SK-N-SH (cell line): Measurements from ENCODE around the gene SPATA32. TPM values are rescaled to one million over a fixed set of nuclear protein-coding genes. Genes with fewer than 3 reads are reported as not detected.
A peak's percentile ranks its signal among the peaks of the same experiment; 100 is the strongest.

Source experiments
- CTCF ChIA-PET: fragments of 300-600, 350-600 bp; formaldehyde crosslinking; extraction: SDS; loops from one replicate; lab custom pipeline; 2021; lab: Yijun Ruan, JAX
- POLR2A ChIA-PET: fragments of 350-600 bp; sonication (Branson Sonifier 250); formaldehyde crosslinking; extraction: SDS; loops from one replicate; lab custom pipeline; 2020; ENCODE audit warnings: antibody characterized with exemption, inconsistent platforms; lab: Yijun Ruan, JAX
- DNase-seq: peaks from one replicate; pipeline ENCODE4 v3.0.0; 2012
- H2AFZ ChIP-seq: fragments of 200-600 bp; sonication (generic); 2 replicates; pipeline ENCODE4 v1.8.1; 2016; ENCODE audit warnings: antibody characterized with exemption, mild to moderate bottlenecking, low read depth
- H3F3A ChIP-seq: fragments of 200-600 bp; sonication (generic); replicated peaks from 2 replicates; pipeline ENCODE3; 2016; ENCODE audit warnings: antibody characterized with exemption, mild to moderate bottlenecking; ENCODE audit not compliant: insufficient read depth
- H3K27ac ChIP-seq, 2 experiments: fragments of 200-500 bp in 1 of 2; fragments of 200-600 bp in 1 of 2; sonication (Bioruptor generic) in 1 of 2; sonication (generic), shearing (Covaris generic) in 1 of 2; 2 replicates each; pipeline versions ENCODE4 v1.5.1 to v1.6.1; 2014 to 2016; ENCODE audit warnings: low read depth in 2 of 2, inconsistent platforms in 1 of 2, low read length in 1 of 2, mild to moderate bottlenecking in 1 of 2, mixed read lengths in 1 of 2
- H3K27me3 ChIP-seq: fragments of 200-600 bp; sonication (generic), shearing (Covaris generic); 2 replicates; pipeline ENCODE4 v1.6.1; 2016; ENCODE audit warnings: mixed run types; ENCODE audit not compliant: insufficient read depth
- H3K36me3 ChIP-seq, 2 experiments: fragments of 200-500 bp in 1 of 2; fragments of 200-600 bp in 1 of 2; sonication (Bioruptor generic) in 1 of 2; sonication (generic) in 1 of 2; replicated peaks in 1 of 2; 2 replicates each; pipeline versions ENCODE3 to v1.5.1; 2014 to 2016; ENCODE audit warnings: low read length in 1 of 2, mild to moderate bottlenecking in 1 of 2; ENCODE audit not compliant: insufficient read depth in 2 of 2, control insufficient read depth in 1 of 2
- H3K4me1 ChIP-seq, 2 experiments: fragments of 200-500 bp in 1 of 2; fragments of 200-600 bp in 1 of 2; sonication (Bioruptor generic) in 1 of 2; sonication (generic), shearing (Covaris generic) in 1 of 2; 2 replicates each; pipeline versions ENCODE4 v1.5.1 to v1.6.1; 2014 to 2016; ENCODE audit warnings: low read depth in 1 of 2, low read length in 1 of 2, mixed run types in 1 of 2; ENCODE audit not compliant: insufficient read depth in 2 of 2, control insufficient read depth in 1 of 2
- H3K4me2 ChIP-seq: fragments of 200-600 bp; sonication (generic), shearing (Covaris generic); 2 replicates; pipeline ENCODE4 v1.6.1; 2017; ENCODE audit warnings: mixed run types
- H3K4me3 ChIP-seq, 2 experiments: fragments of 200-500 bp in 1 of 2; fragments of 200-600 bp in 1 of 2; sonication (Bioruptor generic) in 1 of 2; sonication (generic), shearing (Covaris generic) in 1 of 2; 2 replicates each; pipeline versions ENCODE4 v1.5.1 to v1.8.1; 2014 to 2016; ENCODE audit warnings: low read depth in 2 of 2, inconsistent platforms in 1 of 2, low read length in 1 of 2, mild to moderate bottlenecking in 1 of 2, mixed read lengths in 1 of 2, moderate library complexity in 1 of 2
- H3K79me2 ChIP-seq: fragments of 200-600 bp; sonication (generic); 2 replicates; pipeline ENCODE4 v1.8.1; 2017; ENCODE audit warnings: mild to moderate bottlenecking; ENCODE audit not compliant: insufficient read depth
- H3K9ac ChIP-seq: fragments of 200-600 bp; sonication (generic); 2 replicates; pipeline ENCODE4 v1.6.1; 2017; ENCODE audit warnings: mixed run types
- H3K9me2 ChIP-seq: fragments of 200-600 bp; sonication (generic); 2 replicates; pipeline ENCODE4 v1.6.1; 2017; ENCODE audit warnings: mixed run types
- H3K9me3 ChIP-seq: fragments of 200-600 bp; sonication (generic); 2 replicates; pipeline ENCODE4 v1.6.1; 2017; ENCODE audit warnings: mixed run types, mild to moderate bottlenecking, moderate library complexity
- H4K20me1 ChIP-seq: fragments of 200-600 bp; sonication (generic); 2 replicates; pipeline ENCODE4 v1.6.1; 2017; ENCODE audit warnings: mild to moderate bottlenecking, mixed run types; ENCODE audit not compliant: insufficient read depth
- ELF1 ChIP-seq: IDR thresholded peaks from 2 replicates; pipeline ENCODE4 v1.4.0; 2012
- GABPA ChIP-seq: IDR thresholded peaks from 2 replicates; pipeline ENCODE4 v1.4.0; 2012; ENCODE audit warnings: low read depth, mild to moderate bottlenecking
- MEF2A ChIP-seq: IDR thresholded peaks from 2 replicates; pipeline ENCODE4 v1.4.0; 2012; ENCODE audit warnings: low read depth, borderline replicate concordance
- POLR2AphosphoS5 ChIP-seq: IDR thresholded peaks from 2 replicates; pipeline ENCODE4 v1.6.1; 2012; ENCODE audit warnings: low read depth, low read length
- RAD21 ChIP-seq: IDR thresholded peaks from 2 replicates; pipeline ENCODE4 v1.6.1; 2012; ENCODE audit warnings: mild to moderate bottlenecking, low read length
- RCOR1 ChIP-seq: fragments of 150-350 bp; IDR thresholded peaks from 2 replicates; pipeline ENCODE4 v1.6.1; 2017; ENCODE audit warnings: antibody characterized with exemption, low read length
- RFX5 ChIP-seq: IDR thresholded peaks from 2 replicates; pipeline ENCODE4 v1.6.1; 2012; ENCODE audit warnings: mild to moderate bottlenecking, improper control_type of control experiment, low read length
- RXRA ChIP-seq: IDR thresholded peaks from 2 replicates; pipeline ENCODE4 v1.4.0; 2012; ENCODE audit warnings: low read depth, mild to moderate bottlenecking, borderline replicate concordance
- SIN3A ChIP-seq: IDR thresholded peaks from 2 replicates; pipeline ENCODE4 v1.6.1; 2012; ENCODE audit warnings: low read depth, mild to moderate bottlenecking, low read length, moderate library complexity, borderline replicate concordance
- YY1 ChIP-seq: IDR thresholded peaks from 2 replicates; pipeline ENCODE4 v1.4.0; 2012; ENCODE audit warnings: low read depth, mild to moderate bottlenecking
- WGBS: methylation state at CpG from one replicate; pipeline ENCODE4 v1.1.6; 2017; ENCODE audit warnings: low lambda C conversion rate; 5-methylcytosine and 5-hydroxymethylcytosine counted together
- polyA plus RNA-seq, 3 experiments: library from polyadenylated mRNA; depleted of rRNA; stranded (reverse); fragments of >200 nt; gene quantifications; 2 replicates each; pipeline ENCODE4 v1.2.3, GENCODE V29; 2012
- TF ChIP-seq, protein P1 (sequence below): IDR thresholded peaks from 2 replicates; pipeline ENCODE4 v1.6.1; 2012; ENCODE audit warnings: mild to moderate bottlenecking, low read depth, low read length, moderate library complexity

SPATA32 gene
- polyA plus RNA-seq, 1 of the 3 experiments (the other 2 are of a cell fraction) = not detected

DNA sequence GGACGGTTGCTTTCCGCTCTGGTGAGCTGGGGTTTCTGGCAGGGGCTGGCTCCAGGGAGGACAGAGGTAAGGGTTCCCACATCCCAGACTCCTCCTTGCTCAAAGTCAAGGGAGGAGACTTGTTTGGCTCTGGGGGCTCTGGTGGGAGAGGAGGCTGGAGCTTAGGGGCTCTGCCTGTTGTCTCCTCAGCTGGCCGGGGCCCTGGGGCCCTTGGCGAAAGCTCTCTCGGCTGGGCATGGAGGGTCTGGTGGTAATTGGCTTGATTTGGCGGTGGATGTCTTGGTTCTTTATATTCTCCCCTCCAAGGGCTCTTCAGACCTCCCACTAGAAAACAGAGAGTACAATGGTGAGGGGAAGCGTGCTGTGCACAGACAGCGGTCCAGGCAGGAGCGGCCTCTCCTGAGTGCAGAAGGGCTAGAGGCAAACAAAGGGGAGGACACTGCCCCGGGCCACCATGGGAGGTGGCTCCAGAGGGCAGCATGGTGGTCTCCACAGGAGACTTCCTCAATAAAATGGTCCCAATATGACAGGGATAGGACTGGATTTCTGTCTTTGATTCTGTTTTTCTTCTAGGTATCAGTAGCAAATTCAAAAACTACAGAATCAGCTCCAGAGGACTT is 5.7 kb upstream of the SPATA32 start:
- Histone ChIP-seq H3K9me2 (no peaks in the 10 kb centered on the region), H4K20me1 (peaks cover 34% of the 10 kb centered on the region), H3F3A (peaks cover 33% of the 10 kb centered on the region), H3K79me2 (no peaks in the 10 kb centered on the region), H3K27me3 (no peaks in the 10 kb centered on the region), H3K4me3 (no peak overlapping the region), H3K4me2 (no peak overlapping the region), H3K4me1 (peaks cover 0 to 9% of the 10 kb centered on the region in 2 experiments; a peak in 2 of 4 replicates), H2AFZ (no peak overlapping the region), H3K9me3 (no peaks in the 10 kb centered on the region), H3K27ac (peak overlapping the region in 1 of 2 experiments; percentile 84; a peak in 1 of 4 replicates), H3K9ac (no peak overlapping the region), H3K36me3 (peaks cover 63 to 70% of the 10 kb centered on the region in 2 experiments)
- no peak for DNase-seq
- TF ChIP-seq SIN3A (no peak), GABPA (no peak), YY1 (no peak), RAD21 (no peak), ELF1 (no peak), MEF2A (no peak), RXRA (no peak), RFX5 (no peak)
- TF ChIP-seq, protein P1, sequence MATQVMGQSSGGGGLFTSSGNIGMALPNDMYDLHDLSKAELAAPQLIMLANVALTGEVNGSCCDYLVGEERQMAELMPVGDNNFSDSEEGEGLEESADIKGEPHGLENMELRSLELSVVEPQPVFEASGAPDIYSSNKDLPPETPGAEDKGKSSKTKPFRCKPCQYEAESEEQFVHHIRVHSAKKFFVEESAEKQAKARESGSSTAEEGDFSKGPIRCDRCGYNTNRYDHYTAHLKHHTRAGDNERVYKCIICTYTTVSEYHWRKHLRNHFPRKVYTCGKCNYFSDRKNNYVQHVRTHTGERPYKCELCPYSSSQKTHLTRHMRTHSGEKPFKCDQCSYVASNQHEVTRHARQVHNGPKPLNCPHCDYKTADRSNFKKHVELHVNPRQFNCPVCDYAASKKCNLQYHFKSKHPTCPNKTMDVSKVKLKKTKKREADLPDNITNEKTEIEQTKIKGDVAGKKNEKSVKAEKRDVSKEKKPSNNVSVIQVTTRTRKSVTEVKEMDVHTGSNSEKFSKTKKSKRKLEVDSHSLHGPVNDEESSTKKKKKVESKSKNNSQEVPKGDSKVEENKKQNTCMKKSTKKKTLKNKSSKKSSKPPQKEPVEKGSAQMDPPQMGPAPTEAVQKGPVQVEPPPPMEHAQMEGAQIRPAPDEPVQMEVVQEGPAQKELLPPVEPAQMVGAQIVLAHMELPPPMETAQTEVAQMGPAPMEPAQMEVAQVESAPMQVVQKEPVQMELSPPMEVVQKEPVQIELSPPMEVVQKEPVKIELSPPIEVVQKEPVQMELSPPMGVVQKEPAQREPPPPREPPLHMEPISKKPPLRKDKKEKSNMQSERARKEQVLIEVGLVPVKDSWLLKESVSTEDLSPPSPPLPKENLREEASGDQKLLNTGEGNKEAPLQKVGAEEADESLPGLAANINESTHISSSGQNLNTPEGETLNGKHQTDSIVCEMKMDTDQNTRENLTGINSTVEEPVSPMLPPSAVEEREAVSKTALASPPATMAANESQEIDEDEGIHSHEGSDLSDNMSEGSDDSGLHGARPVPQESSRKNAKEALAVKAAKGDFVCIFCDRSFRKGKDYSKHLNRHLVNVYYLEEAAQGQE = no peak
- ChIA-PET POLR2A (no interaction called here), CTCF (interaction anchor here (1.1 to 3.3 kb wide), 5 partner anchors 9 to 132 kb away, joined by 3 to 15 read pairs (median 7); partner anchors contain the start of gene ACBD4)
- 97% methylated on average over 5 of the region's 10 CpGs for WGBS

DNA sequence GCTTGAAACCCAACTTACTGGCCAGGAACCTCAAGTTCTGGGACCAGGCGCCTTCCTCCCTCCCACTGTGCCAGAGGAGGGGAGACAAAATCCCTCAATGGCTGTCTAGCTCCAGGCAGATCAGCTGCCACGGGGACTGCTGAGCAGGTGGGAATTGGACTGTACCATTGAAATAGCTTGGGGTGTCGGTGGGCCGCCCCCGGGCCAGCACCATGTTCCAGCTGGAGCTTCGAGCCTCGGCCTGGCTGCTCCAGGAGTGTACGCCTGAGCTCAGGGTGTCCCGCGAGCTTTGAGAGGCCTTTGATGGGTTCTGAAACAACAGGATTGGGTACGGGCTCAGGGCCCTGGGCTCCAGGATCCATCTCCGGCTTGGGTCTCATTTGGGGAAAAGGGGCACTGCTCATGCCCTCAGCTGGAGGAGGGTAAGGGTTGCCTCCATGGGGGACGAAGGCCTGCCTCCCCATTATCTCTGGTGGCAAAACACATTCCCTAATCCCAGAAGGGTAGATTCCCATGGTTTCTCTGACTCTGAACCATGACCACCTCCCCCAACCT is 4.6 kb upstream of the SPATA32 start:
- H3K4me3 ChIP-seq = no peak overlapping the region
- peaks cover 30% of the 10 kb centered on the region for H3F3A ChIP-seq
- H3K9me3 ChIP-seq = no peaks in the 10 kb centered on the region
- no peak overlapping the region for H2AFZ ChIP-seq
- ChIA-PET CTCF (interaction anchor here (0.8 to 3.3 kb wide), 10 partner anchors 11 to 131 kb away, joined by 3 to 15 read pairs (median 4); partner anchors contain the start of genes ACBD4 and MAP3K14), POLR2A (no interaction called here)
- peak overlapping the region; percentile 51; the same call in 1 of the 2 replicates for H3K4me2 ChIP-seq
- TF ChIP-seq RCOR1 = no peak
- TF ChIP-seq POLR2AphosphoS5 = no peak
- H3K36me3 ChIP-seq = peaks cover 52 to 70% of the 10 kb centered on the region in 2 experiments
- no peak for DNase-seq
- H3K27me3 ChIP-seq = no peaks in the 10 kb centered on the region
- peaks cover 0 to 9% of the 10 kb centered on the region in 2 experiments; a peak in 3 of 4 replicates for H3K4me1 ChIP-seq
- no peak overlapping the region for H3K9ac ChIP-seq
- H3K79me2 ChIP-seq = no peaks in the 10 kb centered on the region
- WGBS = 99% methylated on average over 9 of the region's 13 CpGs
- peaks cover 36% of the 10 kb centered on the region for H4K20me1 ChIP-seq
- H3K9me2 ChIP-seq = no peaks in the 10 kb centered on the region
- peak overlapping the region; percentile 40 to 84; a peak in 3 of 4 replicates for H3K27ac ChIP-seq
